ENCODE results near the gene GOLGA7B.

The GOLGA7B gene

DNA sequence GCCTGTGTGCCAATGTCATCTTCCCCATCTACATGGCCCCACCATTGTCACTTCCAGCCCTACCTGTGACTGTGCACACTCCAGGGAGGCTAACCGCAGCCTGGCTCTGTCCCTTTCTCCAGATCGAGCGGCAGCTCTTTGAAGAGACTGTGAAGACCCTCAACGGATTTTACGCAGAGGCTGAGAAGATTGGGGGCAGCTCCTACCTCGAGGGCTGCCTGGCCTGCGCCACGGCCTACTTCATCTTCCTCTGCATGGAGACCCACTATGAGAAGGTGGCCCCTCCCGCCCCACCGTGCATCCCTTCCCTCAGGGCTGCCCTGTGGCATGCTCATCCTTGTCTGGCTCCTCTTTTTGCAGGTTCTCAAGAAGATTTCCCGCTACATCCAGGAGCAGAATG is 14.2 kb downstream of the GOLGA7B start:
- no peak for TF ChIP-seq TAF1 (IDR thresholded peaks at IDR 0.05; ENCODE audit: borderline replicate concordance, insufficient read depth, low read length)
- TF ChIP-seq FOXP2 (optimal IDR thresholded peaks at IDR 0.05; ENCODE audit: borderline replicate concordance, extremely low read depth, extremely low read length, insufficient read depth): no peak
- TF ChIP-seq SIN3A (IDR thresholded peaks at IDR 0.05; ENCODE audit: borderline replicate concordance, insufficient read depth, low read length): no peak
- TF ChIP-seq, protein P1, sequence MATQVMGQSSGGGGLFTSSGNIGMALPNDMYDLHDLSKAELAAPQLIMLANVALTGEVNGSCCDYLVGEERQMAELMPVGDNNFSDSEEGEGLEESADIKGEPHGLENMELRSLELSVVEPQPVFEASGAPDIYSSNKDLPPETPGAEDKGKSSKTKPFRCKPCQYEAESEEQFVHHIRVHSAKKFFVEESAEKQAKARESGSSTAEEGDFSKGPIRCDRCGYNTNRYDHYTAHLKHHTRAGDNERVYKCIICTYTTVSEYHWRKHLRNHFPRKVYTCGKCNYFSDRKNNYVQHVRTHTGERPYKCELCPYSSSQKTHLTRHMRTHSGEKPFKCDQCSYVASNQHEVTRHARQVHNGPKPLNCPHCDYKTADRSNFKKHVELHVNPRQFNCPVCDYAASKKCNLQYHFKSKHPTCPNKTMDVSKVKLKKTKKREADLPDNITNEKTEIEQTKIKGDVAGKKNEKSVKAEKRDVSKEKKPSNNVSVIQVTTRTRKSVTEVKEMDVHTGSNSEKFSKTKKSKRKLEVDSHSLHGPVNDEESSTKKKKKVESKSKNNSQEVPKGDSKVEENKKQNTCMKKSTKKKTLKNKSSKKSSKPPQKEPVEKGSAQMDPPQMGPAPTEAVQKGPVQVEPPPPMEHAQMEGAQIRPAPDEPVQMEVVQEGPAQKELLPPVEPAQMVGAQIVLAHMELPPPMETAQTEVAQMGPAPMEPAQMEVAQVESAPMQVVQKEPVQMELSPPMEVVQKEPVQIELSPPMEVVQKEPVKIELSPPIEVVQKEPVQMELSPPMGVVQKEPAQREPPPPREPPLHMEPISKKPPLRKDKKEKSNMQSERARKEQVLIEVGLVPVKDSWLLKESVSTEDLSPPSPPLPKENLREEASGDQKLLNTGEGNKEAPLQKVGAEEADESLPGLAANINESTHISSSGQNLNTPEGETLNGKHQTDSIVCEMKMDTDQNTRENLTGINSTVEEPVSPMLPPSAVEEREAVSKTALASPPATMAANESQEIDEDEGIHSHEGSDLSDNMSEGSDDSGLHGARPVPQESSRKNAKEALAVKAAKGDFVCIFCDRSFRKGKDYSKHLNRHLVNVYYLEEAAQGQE (IDR thresholded peaks at IDR 0.05; ENCODE audit: insufficient read depth in 1 of 2, low read depth in 2 of 2, low read length in 2 of 2): no peak
- no peak for TF ChIP-seq POLR2AphosphoS5 (IDR thresholded peaks at IDR 0.05; ENCODE audit: low read depth, low read length)

DNA sequence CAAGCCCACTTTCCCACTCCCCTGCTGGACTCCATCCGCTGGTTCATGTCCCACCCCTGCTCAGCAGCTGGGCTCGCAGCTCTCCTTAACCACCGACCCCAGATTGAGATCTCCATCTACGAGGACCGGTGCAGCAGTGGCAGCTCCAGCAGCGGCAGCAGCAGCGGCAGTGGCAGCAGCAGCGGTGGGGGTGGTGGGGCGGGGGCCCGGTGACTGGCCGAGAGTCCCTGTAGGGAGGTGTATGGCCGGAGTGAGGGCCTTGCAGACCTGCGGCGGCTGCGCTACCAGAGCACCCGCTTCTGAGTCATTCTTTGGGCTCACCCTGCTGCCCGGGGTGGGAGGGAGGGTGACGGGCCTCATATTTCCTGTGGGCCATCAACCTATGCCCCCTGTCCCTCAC is 15.8 kb downstream of the GOLGA7B start:
- TF ChIP-seq POLR2AphosphoS5 (IDR thresholded peaks at IDR 0.05; ENCODE audit: low read depth, low read length) (no peak), TAF1 (IDR thresholded peaks at IDR 0.05; ENCODE audit: borderline replicate concordance, insufficient read depth, low read length) (no peak), SIN3A (IDR thresholded peaks at IDR 0.05; ENCODE audit: borderline replicate concordance, insufficient read depth, low read length) (no peak), FOXP2 (optimal IDR thresholded peaks at IDR 0.05; ENCODE audit: borderline replicate concordance, extremely low read depth, extremely low read length, insufficient read depth) (no peak)
- TF ChIP-seq, protein P1 (IDR thresholded peaks at IDR 0.05; ENCODE audit: insufficient read depth in 1 of 2, low read depth in 2 of 2, low read length in 2 of 2): no peak

DNA sequence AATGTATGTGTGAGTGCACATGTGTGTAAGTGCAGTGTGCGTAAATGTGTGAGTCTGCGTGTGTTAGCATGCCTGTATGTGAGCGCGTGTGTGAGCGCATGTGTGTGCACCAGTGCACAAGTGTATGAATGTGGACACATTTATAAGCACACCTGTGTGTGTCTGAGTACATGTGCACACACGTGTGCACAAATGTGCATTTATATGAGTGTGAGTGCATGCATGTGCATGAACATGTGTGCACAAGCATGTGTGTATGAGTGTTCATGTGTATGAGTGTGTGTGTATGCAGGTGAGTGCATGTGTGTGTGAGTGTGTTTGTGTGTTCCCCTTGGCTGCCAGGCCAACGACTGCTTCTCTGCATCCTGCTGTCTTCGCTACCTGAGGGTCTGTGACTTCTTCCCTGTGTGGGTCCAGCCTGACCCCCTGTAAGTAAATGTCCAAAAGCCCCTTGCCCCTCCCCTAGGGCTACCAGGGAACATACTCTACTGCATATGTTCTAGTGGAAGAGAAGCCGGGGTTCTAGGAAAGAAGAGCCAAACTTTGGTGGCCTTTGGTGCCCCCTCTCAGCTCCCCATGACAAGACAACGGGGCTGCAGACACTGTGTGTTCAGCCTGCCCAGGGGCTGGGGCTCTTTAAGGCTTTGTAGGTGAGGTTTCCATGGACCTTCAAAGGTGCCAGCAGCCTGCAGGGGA is 17.0 kb downstream of the GOLGA7B start:
- TF ChIP-seq TAF1 (IDR thresholded peaks at IDR 0.05; ENCODE audit: borderline replicate concordance, insufficient read depth, low read length) (no peak), FOXP2 (optimal IDR thresholded peaks at IDR 0.05; ENCODE audit: borderline replicate concordance, extremely low read depth, extremely low read length, insufficient read depth) (no peak), SIN3A (IDR thresholded peaks at IDR 0.05; ENCODE audit: borderline replicate concordance, insufficient read depth, low read length) (no peak), POLR2AphosphoS5 (IDR thresholded peaks at IDR 0.05; ENCODE audit: low read depth, low read length) (no peak)
- TF ChIP-seq, protein P1 (IDR thresholded peaks at IDR 0.05; ENCODE audit: insufficient read depth in 1 of 2, low read depth in 2 of 2, low read length in 2 of 2): no peak

DNA sequence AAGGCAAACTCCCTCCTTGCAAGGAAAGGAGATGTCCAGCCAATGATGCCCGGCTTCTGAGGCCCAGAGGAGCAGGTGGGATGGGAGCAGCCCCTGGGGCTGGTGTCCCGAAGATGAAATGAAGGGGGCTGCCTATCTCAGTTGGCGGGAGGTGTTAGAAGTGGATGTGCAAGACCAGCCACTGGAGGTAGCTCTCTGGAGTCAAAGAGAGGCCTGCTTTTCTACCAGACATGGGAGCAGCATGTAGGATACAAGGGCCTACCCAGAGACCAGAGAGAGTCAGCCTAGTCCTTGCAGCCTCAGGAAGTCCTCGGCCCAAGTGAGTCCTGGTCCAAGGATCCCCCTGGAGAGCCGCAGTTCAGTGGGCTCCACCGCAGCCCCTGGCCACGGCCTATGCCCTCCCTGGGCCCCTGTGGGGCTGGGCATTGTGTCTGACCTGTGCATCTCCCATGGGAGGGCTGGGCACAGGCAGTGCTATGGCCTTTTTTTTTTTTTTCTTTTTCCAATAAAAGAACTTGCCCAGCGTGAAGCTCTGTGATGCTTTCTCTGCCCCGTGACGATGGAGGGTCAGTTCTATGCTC is 17.7 kb downstream of the GOLGA7B start:
- TF ChIP-seq POLR2AphosphoS5 (IDR thresholded peaks at IDR 0.05; ENCODE audit: low read depth, low read length) (no peak), SIN3A (IDR thresholded peaks at IDR 0.05; ENCODE audit: borderline replicate concordance, insufficient read depth, low read length) (no peak), TAF1 (IDR thresholded peaks at IDR 0.05; ENCODE audit: borderline replicate concordance, insufficient read depth, low read length) (no peak), FOXP2 (optimal IDR thresholded peaks at IDR 0.05; ENCODE audit: borderline replicate concordance, extremely low read depth, extremely low read length, insufficient read depth) (no peak)
- TF ChIP-seq, protein P1 (IDR thresholded peaks at IDR 0.05; ENCODE audit: insufficient read depth in 1 of 2, low read depth in 2 of 2, low read length in 2 of 2): no peak
